AG04450 (cell line): ENCODE measurements around the gene HNF1A. TPM values are rescaled to one million over a fixed set of nuclear protein-coding genes. Genes with fewer than 3 reads are reported as not detected.
A peak's percentile ranks its signal among the peaks of the same experiment; 100 is the strongest.

Experiments used
- CTCF ChIA-PET: fragments of 300-600, 350-600 bp; formaldehyde crosslinking; extraction: SDS; loops from one replicate; lab custom pipeline; 2022; ENCODE audit warnings: antibody characterized with exemption, inconsistent platforms; lab: Charles Lee
- POLR2A ChIA-PET: fragments of 350-600 bp; formaldehyde crosslinking; extraction: SDS; loops from one replicate; lab custom pipeline; 2021; ENCODE audit warnings: antibody characterized with exemption, inconsistent platforms; lab: Yijun Ruan, JAX
- DNase-seq: peaks from one replicate; pipeline ENCODE4 v3.0.0-alpha.2; 2011; ENCODE audit warnings: low read depth, low spot score
- H3K27ac ChIP-seq: one replicate; pipeline ENCODE4 v1.5.1; 2012; ENCODE audit warnings: low read depth, low read length, control low read depth
- H3K27me3 ChIP-seq: one replicate; pipeline ENCODE4 v1.6.0; 2012; ENCODE audit warnings: low read length; ENCODE audit not compliant: control insufficient read depth, insufficient read depth
- H3K4me3 ChIP-seq: 2 replicates; pipeline ENCODE4 v1.5.1; 2011; ENCODE audit warnings: mild to moderate bottlenecking, low read depth, low read length, control low read depth
- H3K9me3 ChIP-seq: 2 replicates; pipeline ENCODE4 v1.5.1; 2012; ENCODE audit warnings: low read length; ENCODE audit not compliant: control insufficient read depth, insufficient read depth
- CTCF ChIP-seq: IDR thresholded peaks from 2 replicates; pipeline ENCODE4 v1.5.1; 2011; ENCODE audit warnings: low read depth, low read length, control low read depth, inconsistent platforms
- polyA plus RNA-seq: library from polyadenylated mRNA; depleted of rRNA; stranded (reverse); fragments of >200 nt; gene quantifications from 2 replicates; pipeline ENCODE4 v1.2.3, GENCODE V29; 2011

Gene HNF1A
- polyA plus RNA-seq, 1 experiment: not detected

DNA sequence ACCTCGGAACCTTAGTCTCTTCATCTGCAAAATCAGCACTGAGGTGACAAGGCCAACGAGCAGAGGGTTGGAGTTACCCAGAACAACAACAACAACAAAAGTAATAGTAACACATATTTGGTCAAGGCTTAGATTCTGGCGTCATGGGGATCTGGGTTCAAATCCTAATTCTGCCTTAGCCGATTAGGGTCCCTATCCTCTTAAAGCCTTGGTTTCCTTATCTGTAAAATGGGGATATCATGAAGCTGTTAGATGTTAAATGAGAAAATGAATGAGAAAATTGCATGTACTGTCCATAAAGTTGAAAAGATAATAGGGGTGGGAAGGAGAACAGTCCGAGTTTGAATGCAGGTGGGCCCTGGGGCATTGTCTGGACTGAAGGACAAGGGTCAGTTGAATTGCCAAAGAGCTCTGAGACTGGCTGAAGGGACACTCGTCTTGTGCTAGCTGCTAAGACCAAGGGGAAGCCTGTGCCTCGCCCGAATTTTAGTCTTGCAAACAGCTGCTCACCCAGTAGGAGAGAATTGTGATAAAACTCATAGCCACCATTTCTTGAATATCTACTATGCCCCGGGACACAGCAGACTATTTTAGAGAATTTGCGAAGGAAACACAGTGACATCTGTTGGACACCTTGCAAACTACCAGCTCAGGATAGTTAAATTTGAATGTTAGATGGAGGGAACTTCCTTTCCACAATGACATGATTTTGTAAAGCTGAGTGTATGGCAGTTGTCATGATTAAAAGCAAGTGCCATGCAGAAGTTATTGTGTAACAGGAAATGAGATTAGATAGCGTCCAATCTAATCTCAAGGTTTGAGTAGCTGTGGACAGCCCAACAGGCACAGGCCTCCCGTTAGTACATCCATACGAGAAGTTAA, 6.8 kb upstream of the HNF1A start:
- ChIA-PET CTCF (interaction anchor here (0.5 to 5.8 kb wide), 46 partner anchors 9 to 1257 kb away, joined by 3 to 94 read pairs (median 4); partner anchors contain the start of genes ACADS and POP5), POLR2A (interaction anchor here (1.1 kb wide), 1 partner anchor 390 kb away, joined by 5 read pairs; the partner anchor contains the start of gene POP5)
- H3K27ac ChIP-seq: no peak overlapping the region

GRCh38 chr12:120972870-120973543, 5.3 kb upstream of the HNF1A start:
- ChIA-PET CTCF (interaction anchor here (0.6 to 5.8 kb wide), 10 partner anchors 13 to 390 kb away, joined by 3 to 94 read pairs (median 6); partner anchors contain the start of genes ACADS and POP5), POLR2A (no interaction called here)
- no peak for DNase-seq
- Histone ChIP-seq H3K27me3 (peaks cover 9% of the 10 kb centered on the region), H3K9me3 (no peaks in the 10 kb centered on the region), H3K4me3 (no peak overlapping the region), H3K27ac (no peak overlapping the region)
- no peak for TF ChIP-seq CTCF

More for the DNA sequence above, 6.8 kb upstream of the HNF1A start:
- H3K4me3 ChIP-seq: no peak overlapping the region
- H3K27me3 ChIP-seq: peaks cover 11% of the 10 kb centered on the region
- DNase-seq: peak; percentile 45
- peak; percentile 82 for TF ChIP-seq CTCF
- no peaks in the 10 kb centered on the region for H3K9me3 ChIP-seq

DNA sequence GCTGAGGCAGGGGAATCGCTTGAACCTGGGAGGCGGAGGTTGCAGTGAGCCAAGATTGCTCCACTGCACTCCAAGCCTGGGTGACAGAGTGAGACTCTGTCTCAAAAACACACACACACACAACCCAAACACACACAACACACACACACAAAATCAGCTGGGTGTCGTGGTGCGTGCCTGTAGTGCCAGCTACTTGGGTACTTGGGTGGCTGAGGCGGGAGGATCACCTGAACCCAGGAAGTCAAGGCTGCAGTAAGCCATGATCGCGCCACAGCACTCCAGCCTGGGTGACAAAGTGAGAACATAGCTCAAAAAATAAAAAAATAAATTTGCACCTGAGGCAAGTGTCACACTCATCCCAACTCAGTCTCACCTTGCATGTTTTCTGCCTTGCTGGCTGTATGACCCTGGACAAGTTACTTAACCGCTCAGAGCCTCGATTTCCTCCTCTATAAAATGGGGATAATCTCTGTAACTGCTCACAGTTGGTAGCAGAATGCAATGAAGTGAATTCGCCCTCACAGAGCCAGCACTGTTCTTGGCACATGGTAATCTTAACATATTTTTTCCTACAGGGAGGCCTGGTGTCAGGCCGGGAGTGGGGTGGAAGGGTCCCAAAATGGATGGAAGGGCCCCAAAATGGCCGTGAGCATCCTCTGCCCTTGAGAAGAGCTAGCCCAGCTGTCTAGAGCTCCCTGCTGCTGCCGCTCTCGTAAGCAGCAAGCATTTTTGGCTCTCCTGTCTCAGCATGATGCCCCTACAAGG, 630 bp upstream of the HNF1A start:
- DNase-seq: no peak
- Histone ChIP-seq H3K9me3 (no peaks in the 10 kb centered on the region), H3K27me3 (peaks cover 2% of the 10 kb centered on the region), H3K4me3 (no peak overlapping the region), H3K27ac (no peak overlapping the region)
- no peak for TF ChIP-seq CTCF
- CTCF ChIA-PET: no interaction called here
- POLR2A ChIA-PET: no interaction called here

DNA sequence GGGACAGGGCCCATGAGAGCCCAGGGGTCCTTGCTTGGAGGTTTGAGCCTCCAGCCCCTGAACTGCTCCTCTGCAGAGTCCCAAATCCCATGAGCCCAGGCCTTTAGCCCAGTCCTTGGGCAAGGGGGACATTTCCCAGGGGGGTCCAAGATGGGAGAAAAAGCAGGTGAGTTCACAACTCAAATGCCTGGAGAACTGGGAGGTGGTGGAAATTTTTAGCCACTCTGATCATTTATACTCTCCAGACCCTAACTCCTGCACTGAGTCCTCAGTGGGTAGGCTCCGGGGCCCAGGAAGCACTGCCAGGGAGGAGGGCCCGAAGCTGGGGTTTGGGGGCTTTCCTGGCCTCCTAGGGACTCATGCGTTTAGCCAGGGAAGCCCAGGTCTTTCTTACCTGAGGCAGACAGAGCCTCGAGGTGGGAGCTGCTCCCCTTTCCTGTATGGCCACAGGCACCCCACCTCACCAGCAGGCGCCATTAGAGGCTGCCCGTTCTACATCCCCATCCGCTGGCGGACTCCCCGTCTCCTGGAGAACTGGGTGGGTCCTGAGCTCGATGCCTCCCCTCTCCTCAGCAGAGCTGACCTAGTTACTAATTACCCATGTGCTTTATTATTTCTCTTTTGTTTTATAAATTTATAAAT, 998 bp downstream of the HNF1A start:
- DNase-seq: no peak
- H3K4me3 ChIP-seq: no peak overlapping the region
- no peaks in the 10 kb centered on the region for H3K9me3 ChIP-seq
- TF ChIP-seq CTCF: no peak
- ChIA-PET POLR2A (no interaction called here), CTCF (interaction anchor here (3.4 kb wide), 1 partner anchor 8 kb away, joined by 15 read pairs; no protein-coding TSS in a partner anchor)
- peaks cover 2% of the 10 kb centered on the region for H3K27me3 ChIP-seq
- H3K27ac ChIP-seq: no peak overlapping the region
